Hepatocyte (in vitro differentiated cells): ENCODE measurements around the gene POLQ. TPM values are rescaled to one million over a fixed set of nuclear protein-coding genes. Genes with fewer than 3 reads are reported as not detected.

ENCODE experiments used
- DNase-seq: peaks from one replicate; pipeline ENCODE4 v3.0.0-alpha.2; 2016; ENCODE audit warnings: low spot score
- H2AFZ ChIP-seq: fragments of 200-600 bp; sonication (generic); 2 replicates; pipeline ENCODE4 v1.6.0; 2016; ENCODE audit warnings: antibody characterized with exemption, mild to moderate bottlenecking
- H3K27ac ChIP-seq: fragments of 200-600 bp; sonication (generic); 2 replicates; pipeline ENCODE4 v1.5.1; 2016; ENCODE audit warnings: mild to moderate bottlenecking
- H3K27me3 ChIP-seq: fragments of 200-600 bp; sonication (generic); 2 replicates; pipeline ENCODE4 v1.6.1; 2016
- H3K36me3 ChIP-seq: fragments of 200-600 bp; sonication (generic); replicated peaks from 2 replicates; pipeline ENCODE4 v1.5.1; 2016; ENCODE audit warnings: low read depth; ENCODE audit not compliant: insufficient read depth
- H3K4me1 ChIP-seq: fragments of 200-600 bp; sonication (generic); 2 replicates; pipeline ENCODE4 v1.5.1; 2016; ENCODE audit warnings: mild to moderate bottlenecking, moderate library complexity; ENCODE audit not compliant: insufficient read depth
- H3K4me2 ChIP-seq: fragments of 200-600 bp; sonication (generic); 2 replicates; pipeline ENCODE4 v1.6.0; 2016
- H3K4me3 ChIP-seq: fragments of 200-600 bp; sonication (generic); 2 replicates; pipeline ENCODE4 v1.5.1; 2016; ENCODE audit warnings: mild to moderate bottlenecking
- H3K79me2 ChIP-seq: fragments of 200-600 bp; sonication (generic); 2 replicates; pipeline ENCODE4 v1.6.0; 2017; ENCODE audit warnings: mild to moderate bottlenecking
- H3K9me2 ChIP-seq: fragments of 200-600 bp; sonication (generic); replicated peaks from 2 replicates; pipeline ENCODE4 v1.6.0; 2017; ENCODE audit warnings: mild to moderate bottlenecking; ENCODE audit not compliant: insufficient read depth
- H3K9me3 ChIP-seq: fragments of 200-600 bp; sonication (generic); 2 replicates; pipeline ENCODE4 v1.5.1; 2016; ENCODE audit warnings: low read depth, mild to moderate bottlenecking
- H4K20me1 ChIP-seq: fragments of 200-600 bp; sonication (generic); 2 replicates; pipeline ENCODE4 v1.6.0; 2016; ENCODE audit warnings: mild to moderate bottlenecking; ENCODE audit not compliant: insufficient read depth, poor library complexity, severe bottlenecking
- EZH2 ChIP-seq: fragments of 200-600 bp; sonication (generic); IDR thresholded peaks from 2 replicates; pipeline ENCODE4 v1.6.1; 2016; ENCODE audit warnings: antibody characterized with exemption, mild to moderate bottlenecking, borderline replicate concordance
- EZH2phosphoT487 ChIP-seq: fragments of 200-600 bp; sonication (generic); IDR thresholded peaks from one replicate; pipeline ENCODE4 v1.6.1; 2018; ENCODE audit warnings: antibody characterized with exemption, mild to moderate bottlenecking, low read depth, moderate library complexity; ENCODE audit not compliant: unreplicated experiment, severe bottlenecking
- WGBS: methylation state at CpG from one replicate; pipeline ENCODE4 v1.1.6; 2016; ENCODE audit warnings: low lambda C conversion rate; ENCODE audit errors: missing lambda C conversion rate; 5-methylcytosine and 5-hydroxymethylcytosine counted together
- polyA plus RNA-seq: library from polyadenylated mRNA; unstranded; fragments of >200 nt; fragmentation: Nextera tagmentation; extraction: Ambion mirVana; gene quantifications from 2 replicates; pipeline ENCODE4 v1.2.1, GENCODE V29; 2016
- total RNA-seq: library from RNA; depleted of rRNA; stranded (reverse); fragments of >200 nt; gene quantifications from 2 replicates; pipeline ENCODE4 v1.2.3, GENCODE V29; 2014
- TF ChIP-seq, protein P1 (sequence below): fragments of 200-600 bp; sonication (generic); IDR thresholded peaks from 2 replicates; pipeline ENCODE4 v1.5.1; 2016; ENCODE audit warnings: antibody characterized with exemption, mild to moderate bottlenecking; ENCODE audit not compliant: poor library complexity

The POLQ gene
- total and polyA plus RNA-seq, 2 experiments from 2014 or later = 0.68 to 2.5 TPM

DNA sequence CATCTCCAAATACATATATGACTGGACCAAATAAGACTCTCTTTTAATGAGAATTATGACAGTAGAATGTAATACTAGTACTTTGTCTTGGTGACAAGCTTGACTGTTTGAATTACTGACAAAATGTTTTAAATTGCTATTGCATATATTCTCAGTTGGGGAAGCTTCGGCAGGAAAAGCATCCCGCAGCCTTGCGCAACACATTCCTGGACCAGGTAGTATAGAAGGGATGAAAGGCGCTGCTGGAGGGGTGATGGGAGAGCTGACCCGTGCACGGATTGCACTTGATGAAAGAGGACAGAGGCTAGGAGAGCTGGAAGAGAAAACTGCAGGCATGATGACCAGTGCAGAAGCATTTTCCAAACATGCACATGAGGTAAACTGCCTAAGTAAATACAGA lies 127.6 kb downstream of the POLQ start:
- Histone ChIP-seq H3K9me3 (no peaks in the 10 kb centered on the region), H3K36me3 (no peaks in the 10 kb centered on the region), H3K4me3 (no peak overlapping the region), H2AFZ (no peak overlapping the region), H3K9me2 (no peaks in the 10 kb centered on the region), H4K20me1 (no peaks in the 10 kb centered on the region), H3K27ac (no peak overlapping the region), H3K79me2 (no peaks in the 10 kb centered on the region), H3K27me3 (no peaks in the 10 kb centered on the region), H3K4me2 (no peak overlapping the region), H3K4me1 (no peaks in the 10 kb centered on the region)
- 92% methylated on average over 6 of the region's 6 CpGs for WGBS
- no peak for DNase-seq
- no peak for TF ChIP-seq EZH2phosphoT487
- TF ChIP-seq, protein P1, sequence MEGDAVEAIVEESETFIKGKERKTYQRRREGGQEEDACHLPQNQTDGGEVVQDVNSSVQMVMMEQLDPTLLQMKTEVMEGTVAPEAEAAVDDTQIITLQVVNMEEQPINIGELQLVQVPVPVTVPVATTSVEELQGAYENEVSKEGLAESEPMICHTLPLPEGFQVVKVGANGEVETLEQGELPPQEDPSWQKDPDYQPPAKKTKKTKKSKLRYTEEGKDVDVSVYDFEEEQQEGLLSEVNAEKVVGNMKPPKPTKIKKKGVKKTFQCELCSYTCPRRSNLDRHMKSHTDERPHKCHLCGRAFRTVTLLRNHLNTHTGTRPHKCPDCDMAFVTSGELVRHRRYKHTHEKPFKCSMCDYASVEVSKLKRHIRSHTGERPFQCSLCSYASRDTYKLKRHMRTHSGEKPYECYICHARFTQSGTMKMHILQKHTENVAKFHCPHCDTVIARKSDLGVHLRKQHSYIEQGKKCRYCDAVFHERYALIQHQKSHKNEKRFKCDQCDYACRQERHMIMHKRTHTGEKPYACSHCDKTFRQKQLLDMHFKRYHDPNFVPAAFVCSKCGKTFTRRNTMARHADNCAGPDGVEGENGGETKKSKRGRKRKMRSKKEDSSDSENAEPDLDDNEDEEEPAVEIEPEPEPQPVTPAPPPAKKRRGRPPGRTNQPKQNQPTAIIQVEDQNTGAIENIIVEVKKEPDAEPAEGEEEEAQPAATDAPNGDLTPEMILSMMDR = no peak

DNA sequence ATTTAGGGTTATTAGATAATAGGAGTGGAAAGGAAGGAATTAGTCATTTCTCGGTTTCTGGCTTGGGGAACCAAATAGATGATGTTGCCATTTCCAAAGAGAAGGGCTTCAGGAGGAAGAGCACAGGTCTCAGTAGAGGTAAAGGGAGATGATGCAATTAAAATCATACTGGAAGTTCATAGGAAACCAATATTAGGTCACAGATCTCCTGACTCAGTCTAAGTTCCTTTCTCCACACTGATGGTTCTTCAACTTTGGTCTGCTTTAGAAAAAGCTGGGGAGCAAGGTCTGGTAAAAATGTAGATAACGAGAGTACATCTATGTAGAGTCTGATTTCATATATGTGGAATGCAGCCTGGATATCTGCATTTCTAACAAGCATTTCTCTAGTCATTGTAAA lies 130.9 kb downstream of the POLQ start:
- Histone ChIP-seq H3K4me2 (no peak overlapping the region), H3K79me2 (no peaks in the 10 kb centered on the region), H3K27ac (no peak overlapping the region), H3K4me1 (no peaks in the 10 kb centered on the region), H3K4me3 (no peak overlapping the region), H3K9me2 (no peaks in the 10 kb centered on the region), H3K36me3 (no peaks in the 10 kb centered on the region), H3K27me3 (no peaks in the 10 kb centered on the region), H4K20me1 (no peaks in the 10 kb centered on the region), H2AFZ (no peak overlapping the region), H3K9me3 (no peaks in the 10 kb centered on the region)
- TF ChIP-seq EZH2 = no peak
- TF ChIP-seq, protein P1 = no peak
- no peak for TF ChIP-seq EZH2phosphoT487
- 82% methylated on average over 2 of the region's 2 CpGs for WGBS
- no peak for DNase-seq

DNA sequence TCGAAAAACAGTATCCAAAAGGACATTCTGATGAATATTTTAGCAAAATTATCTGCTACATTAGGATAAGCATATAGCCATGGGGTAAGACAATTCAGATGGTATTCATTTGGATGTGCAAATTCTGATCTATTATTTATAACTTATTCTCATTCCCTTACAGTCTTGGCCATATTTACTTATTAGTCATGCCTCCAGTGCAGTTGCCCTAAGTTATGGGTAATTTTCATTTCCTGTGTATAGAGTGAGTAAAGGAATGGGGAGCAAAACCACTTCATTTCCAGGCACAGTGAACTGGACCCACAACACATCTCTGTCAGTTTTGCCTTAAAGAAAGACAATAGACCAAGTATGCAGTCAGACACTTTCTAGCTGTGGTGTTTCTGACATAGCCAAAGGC lies 134.3 kb downstream of the POLQ start:
- no peak for DNase-seq
- Histone ChIP-seq H3K27me3 (no peaks in the 10 kb centered on the region), H3K9me3 (no peaks in the 10 kb centered on the region), H2AFZ (no peak overlapping the region), H3K27ac (no peak overlapping the region), H3K4me3 (no peak overlapping the region), H3K4me1 (no peaks in the 10 kb centered on the region), H3K4me2 (no peak overlapping the region), H3K9me2 (no peaks in the 10 kb centered on the region), H3K79me2 (no peaks in the 10 kb centered on the region), H3K36me3 (no peaks in the 10 kb centered on the region), H4K20me1 (no peaks in the 10 kb centered on the region)
- 100% methylated on average over 1 of the region's 1 CpG for WGBS
- TF ChIP-seq EZH2 (no peak), EZH2phosphoT487 (no peak)
- TF ChIP-seq, protein P1 = no peak

DNA sequence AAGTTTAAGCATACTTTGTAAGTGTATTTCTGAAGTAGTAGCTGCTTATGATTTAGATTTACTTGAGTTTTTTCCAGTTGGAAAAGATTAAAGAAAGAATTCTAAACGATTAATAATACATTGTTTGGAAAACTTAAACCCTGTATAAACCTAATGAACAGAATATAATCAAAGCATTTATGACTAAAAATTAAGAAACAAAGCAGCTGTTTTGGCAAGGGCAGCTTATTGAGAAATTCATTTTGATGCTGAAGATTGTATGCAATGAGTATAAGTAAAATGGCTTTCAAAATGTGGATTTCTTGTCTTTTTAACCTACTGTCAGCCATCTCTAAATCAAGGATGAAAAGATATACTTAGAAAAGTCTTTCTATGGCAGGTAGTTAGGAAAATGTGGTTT lies 140.2 kb downstream of the POLQ start:
- H3K4me2 ChIP-seq = no peak overlapping the region
- no peaks in the 10 kb centered on the region for H3K27me3 ChIP-seq
- H3K9me3 ChIP-seq = no peaks in the 10 kb centered on the region
- no peaks in the 10 kb centered on the region for H4K20me1 ChIP-seq
- no peak for DNase-seq
- WGBS = 74% methylated on average over 1 of the region's 1 CpG
- H3K4me1 ChIP-seq = no peaks in the 10 kb centered on the region
- H3K79me2 ChIP-seq = no peaks in the 10 kb centered on the region
- H3K4me3 ChIP-seq = no peak overlapping the region
- no peak overlapping the region for H2AFZ ChIP-seq
- no peaks in the 10 kb centered on the region for H3K36me3 ChIP-seq
- TF ChIP-seq EZH2 = no peak
- no peak for TF ChIP-seq EZH2phosphoT487
- TF ChIP-seq, protein P1 = no peak
- H3K27ac ChIP-seq = no peak overlapping the region
- no peaks in the 10 kb centered on the region for H3K9me2 ChIP-seq
